ENCODE data around the gene PHLDB3.

GRCh38 chr19:43480574-43480973, 24.0 kb downstream of the PHLDB3 start:
- TF ChIP-seq CTCF (IDR thresholded peaks at IDR 0.05; ENCODE audit: insufficient read depth, low read depth, low read length), result no peak
- no peak for TF ChIP-seq EZH2 (IDR thresholded peaks at IDR 0.05; ENCODE audit: insufficient read depth, low read length)

Measured in astrocyte (in vitro differentiated cells and primary cell).